GM15510 (cell line): ENCODE data around the gene TLE4.

ENCODE experiments used
- POLR2A ChIP-seq: IDR thresholded peaks from 3 replicates; pipeline ENCODE4 v1.6.1; 2011; ENCODE audit warnings: borderline replicate concordance; ENCODE audit not compliant: insufficient read length; ENCODE audit errors: extremely low read depth

TLE4 gene

DNA sequence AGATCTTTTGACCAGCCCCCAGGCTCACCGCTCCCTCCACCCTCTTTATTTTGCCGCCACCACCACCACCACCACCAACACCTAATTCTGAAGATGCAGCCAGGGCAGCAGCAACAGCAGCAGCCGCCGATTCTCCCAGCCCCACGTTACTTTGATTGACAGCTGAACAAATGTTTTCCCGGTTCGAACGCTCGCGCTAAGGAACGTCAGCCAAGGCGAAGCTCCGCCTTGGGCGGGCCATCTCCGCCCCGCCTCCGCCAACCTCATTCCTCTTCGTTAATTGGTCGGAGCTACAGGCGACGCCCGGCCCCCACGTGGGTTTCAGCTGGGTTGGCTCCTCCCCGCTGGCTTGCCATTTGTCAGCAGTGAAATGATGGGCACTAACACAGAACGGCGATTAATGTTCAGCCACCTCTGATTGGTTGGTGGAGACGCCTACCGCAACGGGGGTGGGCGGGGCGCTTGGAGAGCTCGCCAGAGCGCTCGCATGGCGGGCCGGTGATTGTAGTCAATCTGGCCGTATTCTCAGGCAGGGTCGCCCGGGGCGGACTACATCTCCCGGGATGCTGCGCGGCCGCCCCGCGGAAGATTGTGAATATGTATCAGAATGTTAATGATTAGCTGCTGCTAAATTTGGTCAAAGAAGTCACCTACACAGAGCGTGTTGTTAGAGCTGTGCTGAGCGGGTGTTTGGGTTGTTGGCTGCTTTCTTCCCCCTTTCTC, at the start of gene TLE4:
Gene TLE4, plus strand, starts transcription at position 657 of the 723 bp plus-strand sequence. CDS start 826 bp downstream, outside the sequence.
- peak; percentile 78 for TF ChIP-seq POLR2A

DNA sequence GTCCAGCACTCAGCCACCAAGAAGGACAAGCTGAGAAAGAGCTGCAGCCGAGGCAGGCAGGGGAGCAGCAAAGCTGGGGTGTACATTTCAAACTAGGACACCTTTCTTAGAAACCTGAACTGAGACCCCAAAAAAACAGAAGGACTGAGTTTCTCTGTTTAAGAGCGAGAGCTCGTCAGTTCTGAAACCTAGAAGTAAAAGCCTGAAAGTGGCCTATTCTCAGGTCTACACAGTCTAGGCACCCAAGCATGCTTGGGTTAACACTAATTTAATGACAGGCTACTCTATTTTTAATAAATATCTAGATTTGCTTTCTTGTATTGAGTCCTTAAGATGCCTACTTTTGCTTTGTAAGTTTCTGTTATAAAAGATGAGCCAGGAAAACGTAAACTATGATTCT, 49.0 kb upstream of the TLE4 start:
- no peak for TF ChIP-seq POLR2A

DNA sequence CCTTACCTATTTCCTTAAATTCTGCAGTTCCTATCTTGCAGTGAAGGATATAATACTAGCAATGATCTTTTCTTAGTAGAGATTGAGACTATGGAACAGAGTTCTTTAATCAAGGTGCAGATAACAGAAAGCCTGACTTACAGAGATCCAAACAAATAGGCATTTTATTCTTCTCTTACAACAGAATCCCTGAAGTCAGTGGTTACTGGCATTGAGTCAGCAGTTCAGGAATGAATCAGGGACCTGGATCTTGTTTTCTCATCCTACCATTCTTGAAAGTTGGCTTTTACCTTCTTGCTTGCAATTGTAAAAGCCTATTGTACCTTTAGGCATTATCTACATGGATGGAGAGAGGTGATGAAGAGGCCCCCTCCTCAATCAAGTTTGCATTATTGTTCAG, 47.5 kb upstream of the TLE4 start:
- TF ChIP-seq POLR2A, result no peak

DNA sequence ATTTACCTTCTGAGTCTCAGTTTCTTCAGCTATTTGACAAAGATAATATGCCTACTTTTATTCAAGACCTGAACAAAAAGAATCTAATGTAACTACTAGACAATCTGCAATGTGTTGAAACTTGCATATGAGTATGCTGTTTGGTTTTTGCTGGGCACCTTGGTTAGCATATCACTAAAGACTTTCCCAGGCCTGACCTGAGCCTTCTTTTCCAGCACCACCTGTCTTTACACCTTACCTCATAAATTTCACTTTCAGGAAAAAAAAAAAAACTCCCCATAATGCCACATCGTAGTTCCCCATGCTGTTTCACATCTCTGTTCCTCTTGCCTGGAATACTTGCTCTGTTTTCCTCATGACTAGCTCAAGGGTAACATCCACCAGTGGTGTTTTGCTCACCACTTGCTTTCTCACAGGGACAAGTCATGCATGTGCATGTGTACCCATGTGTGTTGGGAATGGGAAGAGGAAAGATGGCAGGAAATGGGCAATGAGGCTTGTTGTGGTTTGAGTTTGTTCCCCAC, 45.6 kb upstream of the TLE4 start:
- TF ChIP-seq POLR2A, result no peak

DNA sequence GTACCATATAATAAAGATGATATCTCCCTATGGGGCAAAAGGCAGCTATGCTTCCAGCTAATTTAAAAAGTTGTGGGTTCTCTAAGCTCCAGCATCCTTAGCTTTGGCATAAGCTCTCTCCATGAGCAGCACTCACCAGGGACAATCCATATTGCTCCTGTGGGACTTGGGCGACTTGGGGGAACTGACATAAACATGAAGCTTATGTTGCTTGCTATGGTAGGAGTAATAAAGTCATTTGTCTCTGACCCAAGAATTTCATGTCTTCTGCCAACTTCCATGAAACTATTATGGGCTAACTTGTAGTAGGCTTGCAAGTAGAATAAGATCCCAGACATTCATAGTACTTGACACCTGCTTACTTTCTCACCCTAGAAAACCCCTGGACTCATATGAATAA, 36.2 kb upstream of the TLE4 start:
- TF ChIP-seq POLR2A, result no peak

DNA sequence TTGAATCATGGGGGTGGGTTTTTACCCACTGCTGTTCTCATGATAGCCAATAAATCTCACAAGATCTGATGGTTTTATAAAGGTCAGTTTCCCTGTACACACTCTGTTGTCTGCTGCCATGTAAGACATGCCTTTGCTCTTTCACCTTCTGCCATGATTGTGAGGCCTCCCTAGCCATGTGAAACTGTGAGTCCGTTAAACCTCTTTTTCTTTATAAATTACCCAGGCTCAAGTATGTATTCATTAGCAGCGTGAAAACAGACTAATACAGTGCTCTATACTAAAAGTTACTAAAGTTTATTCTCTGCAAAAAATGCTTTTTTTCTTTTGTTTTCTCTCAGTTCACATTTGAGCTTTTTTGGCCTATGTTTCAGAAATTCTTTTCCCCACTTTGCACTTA, 33.9 kb upstream of the TLE4 start:
- TF ChIP-seq POLR2A, result no peak

DNA sequence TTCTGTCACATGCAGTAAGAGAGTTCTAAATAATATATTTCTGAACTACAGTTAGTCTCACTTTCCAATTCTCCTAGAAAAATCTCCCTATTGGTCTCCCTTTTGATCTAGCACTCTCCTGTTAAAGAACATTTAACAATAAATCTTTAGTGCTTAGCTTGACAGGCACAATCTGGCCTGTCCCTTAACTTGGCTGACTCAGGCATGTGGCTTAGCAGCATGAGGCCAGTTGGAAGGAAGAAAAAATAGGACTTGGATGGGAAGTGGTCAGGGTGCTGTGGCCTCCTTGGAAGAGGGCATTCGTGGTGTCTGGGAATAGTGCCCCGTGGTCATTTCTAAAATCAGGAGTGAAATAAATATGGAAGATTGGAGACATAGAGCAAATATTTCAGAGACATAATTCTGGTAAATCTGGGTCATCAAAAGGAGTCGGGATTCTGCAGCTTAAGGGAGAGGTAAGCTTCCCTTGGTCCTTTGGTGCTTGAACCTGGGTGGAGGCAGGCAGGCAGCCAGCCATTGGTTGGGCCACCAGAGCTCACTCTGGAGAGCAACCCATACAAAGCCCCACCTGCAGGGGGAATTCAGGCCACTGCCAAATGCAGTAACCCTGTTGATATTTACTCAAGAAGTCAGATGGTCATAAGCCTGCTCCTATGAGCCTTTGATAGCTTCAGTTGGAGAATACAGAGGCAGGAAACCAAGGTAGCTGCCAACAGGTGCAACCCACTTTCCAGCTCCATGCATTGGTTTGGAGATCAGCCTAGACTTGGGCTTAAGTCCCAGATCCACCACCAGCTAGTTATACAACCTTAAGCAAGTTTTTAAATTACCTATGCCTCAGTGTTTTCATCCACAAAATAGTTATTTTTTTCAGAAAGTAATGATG, 28.8 kb upstream of the TLE4 start:
- TF ChIP-seq POLR2A, result no peak

DNA sequence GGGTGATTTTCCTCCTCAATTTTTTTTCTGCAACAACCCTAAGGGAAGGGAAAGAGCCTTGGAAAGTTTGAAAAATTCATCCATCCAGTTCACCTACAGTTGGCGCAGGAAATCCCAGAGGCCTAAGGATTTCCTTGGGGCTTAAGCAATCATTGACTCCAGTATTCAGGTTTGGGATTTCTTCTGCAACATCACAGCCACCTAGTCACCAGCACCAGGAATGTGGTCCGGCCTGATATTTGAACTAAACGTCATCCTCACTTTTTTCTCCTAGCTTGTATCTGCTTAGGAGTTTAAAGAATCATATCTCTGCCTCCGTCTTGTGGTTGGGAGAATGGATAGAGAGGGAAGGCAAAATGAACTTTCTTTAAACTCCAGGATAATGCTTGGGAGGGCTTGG, 20.2 kb upstream of the TLE4 start:
- TF ChIP-seq POLR2A, result no peak

DNA sequence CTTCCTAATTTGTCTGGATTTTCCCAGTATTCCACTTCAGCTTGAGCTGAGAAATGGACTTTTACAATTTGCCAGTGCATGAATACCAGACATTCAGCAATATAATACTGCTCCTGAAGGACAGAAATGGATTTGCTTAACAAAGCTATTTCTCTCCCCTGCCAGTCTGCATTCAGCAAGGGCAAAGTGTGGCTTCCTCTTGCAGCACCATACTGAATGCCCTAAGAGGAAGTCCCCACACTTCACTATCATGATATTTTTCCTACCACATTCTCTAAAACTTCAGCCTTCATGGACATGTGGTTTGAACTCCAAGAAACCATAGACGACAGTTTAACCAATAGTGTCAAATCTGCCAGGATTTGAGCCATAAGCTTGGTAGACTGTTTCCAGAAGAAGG, 19.8 kb upstream of the TLE4 start:
- TF ChIP-seq POLR2A, result no peak

DNA sequence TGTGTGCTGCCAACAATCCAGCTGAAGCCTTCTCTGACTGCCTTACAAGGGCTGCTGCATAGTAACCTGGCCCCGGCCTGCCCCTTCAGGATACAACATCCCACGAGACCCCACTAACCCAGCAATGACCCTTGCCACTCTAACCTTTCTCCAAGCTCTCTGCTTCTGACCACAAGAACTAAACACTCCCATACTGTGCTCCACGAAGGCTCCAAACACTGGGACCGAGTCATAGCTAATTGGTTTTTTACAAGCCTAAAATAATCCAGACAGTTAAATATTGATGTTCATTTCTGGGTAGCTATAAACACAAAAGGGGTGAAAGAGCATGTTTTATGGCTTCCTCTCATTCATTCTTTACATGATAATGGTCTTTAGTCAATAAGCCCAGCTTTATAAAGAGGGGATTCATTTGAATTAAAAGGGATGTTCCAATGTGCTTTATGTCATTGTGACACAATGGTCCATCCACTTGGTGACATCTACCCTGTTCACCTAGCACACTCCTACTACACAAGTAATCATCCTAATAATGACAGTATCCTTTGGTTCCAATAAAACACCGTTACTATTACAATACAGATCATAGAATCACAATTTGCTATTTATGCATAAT, 16.2 kb upstream of the TLE4 start:
- TF ChIP-seq POLR2A, result no peak

DNA sequence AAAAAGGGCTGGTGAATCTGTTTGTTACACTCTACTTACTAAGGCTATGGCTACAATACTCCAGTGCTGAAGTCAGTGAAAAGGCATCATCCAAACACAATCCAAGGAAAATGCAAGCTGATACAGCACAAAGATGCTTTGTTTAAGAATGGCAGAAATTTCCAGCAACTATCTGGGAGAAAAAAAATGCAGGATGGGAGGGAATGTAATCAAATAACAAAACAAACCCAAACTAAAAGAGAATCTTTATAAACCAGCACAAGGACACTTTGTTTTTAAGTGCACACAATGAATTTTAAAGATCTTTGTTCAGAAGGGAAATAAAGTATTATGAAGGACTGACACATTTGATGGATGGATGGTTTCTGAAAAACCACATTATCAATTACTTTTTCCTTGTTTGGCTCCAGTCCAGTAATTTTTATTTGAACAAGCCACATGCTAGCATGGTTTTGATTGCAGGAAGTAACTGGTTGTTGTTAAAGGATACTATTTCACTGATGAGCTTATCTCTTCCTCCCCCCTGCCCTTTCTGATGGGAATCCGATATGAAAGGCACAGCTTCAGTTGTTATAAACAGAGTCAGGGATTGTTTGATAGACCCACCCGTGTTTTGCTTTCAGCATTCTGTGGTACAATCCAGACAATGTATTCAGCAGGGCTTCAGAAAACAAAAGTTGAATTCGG, 12.1 kb upstream of the TLE4 start:
- TF ChIP-seq POLR2A, result no peak

DNA sequence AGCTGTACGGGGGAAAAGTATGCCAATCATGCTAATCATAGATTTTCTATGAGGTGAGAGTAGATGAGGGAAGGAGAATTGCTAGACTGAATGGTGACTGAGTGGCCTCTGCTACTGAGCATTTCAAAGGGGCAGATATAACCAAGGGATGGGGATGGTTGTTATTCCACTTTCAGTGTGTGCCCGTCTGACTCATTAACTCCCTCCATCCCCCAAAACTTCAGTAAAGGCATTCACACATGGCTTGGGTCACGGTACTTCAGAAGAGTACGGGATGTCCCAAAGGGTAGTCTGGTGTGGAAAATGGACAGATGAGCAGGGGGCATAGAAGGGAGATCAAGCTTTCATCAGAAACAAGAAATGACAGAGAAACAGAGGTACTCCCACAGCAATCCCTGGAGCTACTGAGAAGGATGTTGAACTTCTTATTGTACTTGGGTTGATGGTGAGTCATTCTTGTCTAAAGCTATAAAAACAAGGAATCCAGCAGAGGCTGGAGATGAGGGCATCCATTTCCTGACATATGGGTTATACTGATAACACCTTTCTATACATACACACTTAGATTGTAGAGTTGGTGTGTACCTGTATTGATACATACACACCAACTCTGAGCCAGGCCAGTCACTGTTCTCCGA, 8.9 kb upstream of the TLE4 start:
- no peak for TF ChIP-seq POLR2A

DNA sequence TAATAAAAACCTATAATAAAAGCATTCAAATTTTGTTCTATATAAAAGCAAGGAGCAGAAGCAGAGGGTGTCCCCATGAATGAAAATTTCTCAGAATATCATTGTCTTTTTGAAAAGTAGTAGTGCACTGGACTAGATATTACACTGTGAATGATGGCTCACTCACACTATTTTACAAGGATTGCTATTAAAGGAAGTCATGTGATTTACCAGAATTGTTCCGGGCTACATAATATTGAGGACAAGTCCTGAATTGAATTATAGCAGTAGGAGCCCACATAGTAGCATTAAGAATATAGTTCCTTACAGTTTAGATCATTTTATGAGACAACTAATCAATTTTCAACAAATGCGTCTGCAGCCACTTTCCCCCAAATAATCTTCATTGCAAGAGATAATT, 7.7 kb upstream of the TLE4 start:
- no peak for TF ChIP-seq POLR2A

DNA sequence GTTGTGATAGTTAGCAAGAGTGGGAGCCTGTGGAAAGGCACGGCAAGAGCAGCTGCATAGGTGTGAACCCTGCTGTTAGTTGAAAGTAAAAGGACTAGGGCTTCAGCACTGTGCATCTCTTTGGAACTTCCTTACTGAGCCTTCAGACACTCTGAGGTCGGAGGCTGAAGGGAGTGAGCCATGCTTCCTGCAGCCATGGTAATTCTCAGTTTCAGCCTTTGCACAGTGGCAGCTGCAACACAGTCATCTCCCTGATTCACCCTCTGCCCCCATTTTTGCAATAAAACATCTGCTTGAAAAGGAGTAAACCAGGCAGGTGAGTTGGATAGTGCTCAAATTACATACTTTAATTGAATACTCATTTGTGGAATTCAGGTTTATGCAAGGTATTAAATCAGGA, 6.5 kb upstream of the TLE4 start:
- TF ChIP-seq POLR2A, result no peak
